Central memory CD8-positive, alpha-beta T cell (primary cell): Measurements from ENCODE around the gene ANXA6.

Experiments
- ATAC-seq: fragments of 150-1000 bp; cut with Tn5 transposase; replicated peaks from 2 replicates; pipeline ENCODE4 v1.10.0; 2022; ENCODE audit warnings: mild to moderate bottlenecking, moderate FRiP score, moderate number of reproducible peaks; ENCODE audit not compliant: poor library complexity, severe bottlenecking; ENCODE audit errors: extremely low read depth
- DNase-seq, 2 donors: peaks; one replicate each; pipeline ENCODE4 v3.0.0; 2021; ENCODE audit warnings: low spot score in 2 of 2
- H3K27ac Mint-ChIP-seq: one replicate; pipeline ENCODE4 v1.8.0; 2022; ENCODE audit warnings: low read depth, mild to moderate bottlenecking, moderate library complexity, mixed read lengths
- H3K27me3 Mint-ChIP-seq: one replicate; pipeline ENCODE4 v1.8.0; 2022; ENCODE audit warnings: mixed read lengths
- H3K36me3 Mint-ChIP-seq: one replicate; pipeline ENCODE4 v1.8.0; 2022; ENCODE audit warnings: mild to moderate bottlenecking, moderate library complexity, mixed read lengths; ENCODE audit not compliant: insufficient read depth
- H3K4me1 Mint-ChIP-seq: one replicate; pipeline ENCODE4 v1.8.0; 2022; ENCODE audit warnings: mixed read lengths
- H3K4me3 Mint-ChIP-seq: one replicate; pipeline ENCODE4 v1.8.0; 2022; ENCODE audit warnings: mild to moderate bottlenecking, moderate library complexity, mixed read lengths
- H3K9me3 Mint-ChIP-seq: one replicate; pipeline ENCODE4 v1.8.0; 2022; ENCODE audit warnings: mixed read lengths

Gene ANXA6

GRCh38 chr5:151189151-151189550 is 31.6 kb upstream of the ANXA6 start:
- Mint-ChIP-seq H3K4me3 (no peak overlapping the region), H3K4me1 (peaks cover 41% of the 10 kb centered on the region), H3K36me3 (peaks cover 47% of the 10 kb centered on the region)

GRCh38 chr5:151186538-151186937 is 29.0 kb upstream of the ANXA6 start:
- Mint-ChIP-seq H3K36me3 (peaks cover 48% of the 10 kb centered on the region), H3K27ac (peak overlapping the region; percentile 68), H3K9me3 (peaks cover 8% of the 10 kb centered on the region), H3K27me3 (no peaks in the 10 kb centered on the region), H3K4me1 (peaks cover 37% of the 10 kb centered on the region), H3K4me3 (no peak overlapping the region)
- no peak for ATAC-seq
- no peak for DNase-seq

More at GRCh38 chr5:151189151-151189550, 31.6 kb upstream of the ANXA6 start:
- Mint-ChIP-seq H3K27me3 (no peaks in the 10 kb centered on the region), H3K9me3 (peaks cover 8% of the 10 kb centered on the region), H3K27ac (peak overlapping the region; percentile 16)
- ATAC-seq (no peak), DNase-seq (no peak)

DNA sequence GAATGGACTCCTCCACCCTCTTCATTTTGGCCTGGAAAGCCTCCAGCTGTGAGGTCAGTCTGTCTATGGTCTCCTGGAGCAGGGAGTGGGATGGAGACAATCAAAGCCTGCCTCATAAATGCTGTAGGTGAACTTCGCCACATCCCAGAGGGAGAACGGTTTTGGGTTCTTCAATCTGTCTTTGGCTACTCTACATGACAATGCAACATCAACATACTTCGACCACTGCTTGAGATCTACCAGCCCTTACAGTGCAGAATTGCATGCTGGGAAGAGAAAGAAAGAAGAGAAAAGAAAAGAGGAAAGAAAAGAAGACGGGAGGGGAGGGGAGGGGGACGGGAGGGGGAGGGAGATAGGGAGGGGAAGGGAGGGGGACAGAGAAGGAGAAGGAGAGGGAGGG is 28.5 kb upstream of the ANXA6 start:
- Mint-ChIP-seq H3K27ac (peak overlapping the region; percentile 68), H3K9me3 (peaks cover 8% of the 10 kb centered on the region), H3K4me1 (peaks cover 32% of the 10 kb centered on the region), H3K4me3 (no peak overlapping the region), H3K36me3 (peaks cover 43% of the 10 kb centered on the region), H3K27me3 (no peaks in the 10 kb centered on the region)
- ATAC-seq (no peak), DNase-seq (no peak)

GRCh38 chr5:151184316-151185042 is 26.9 kb upstream of the ANXA6 start:
- DNase-seq (no peak), ATAC-seq (no peak)
- H3K9me3 Mint-ChIP-seq, result peaks cover 8% of the 10 kb centered on the region
- peaks cover 40% of the 10 kb centered on the region for H3K36me3 Mint-ChIP-seq
- peak overlapping the region; percentile 68 for H3K27ac Mint-ChIP-seq
- no peaks in the 10 kb centered on the region for H3K27me3 Mint-ChIP-seq
- H3K4me1 Mint-ChIP-seq, result peaks cover 17% of the 10 kb centered on the region
- H3K4me3 Mint-ChIP-seq, result no peak overlapping the region

- Mint-ChIP-seq H3K27ac (no peak overlapping the region), H3K36me3 (peaks cover 32% of the 10 kb centered on the region), H3K9me3 (no peaks in the 10 kb centered on the region)
Measured at GRCh38 chr5:151183456-151184245, 26.1 kb upstream of the ANXA6 start.

DNA sequence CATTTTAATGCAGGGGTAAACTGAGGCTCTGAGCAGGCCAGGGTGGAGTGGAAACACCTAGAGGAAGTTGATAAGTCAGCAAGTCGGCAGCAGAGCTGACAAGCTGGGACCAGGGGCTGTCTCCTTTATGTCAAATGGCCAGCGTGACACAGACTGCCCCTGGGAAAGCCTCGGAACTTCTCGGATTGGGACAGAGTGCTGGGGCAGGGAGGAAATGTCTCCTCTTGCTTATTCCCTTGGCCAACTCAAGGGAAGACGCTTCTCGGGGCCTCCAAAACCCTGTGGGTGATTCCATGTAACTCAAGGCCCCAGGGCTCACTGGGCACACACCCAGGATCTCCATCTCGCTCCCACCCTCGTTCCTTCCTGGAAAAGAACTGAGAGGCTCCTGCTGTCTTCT is 25.4 kb upstream of the ANXA6 start:
- Mint-ChIP-seq H3K9me3 (no peaks in the 10 kb centered on the region), H3K36me3 (peaks cover 35% of the 10 kb centered on the region), H3K27me3 (no peaks in the 10 kb centered on the region), H3K4me1 (peaks cover 14% of the 10 kb centered on the region), H3K27ac (no peak overlapping the region), H3K4me3 (no peak overlapping the region)
- ATAC-seq, result no peak
- DNase-seq, result no peak

More at GRCh38 chr5:151183456-151184245, 26.1 kb upstream of the ANXA6 start:
- no peak overlapping the region for H3K4me3 Mint-ChIP-seq
- ATAC-seq (no peak), DNase-seq (no peak)
- no peaks in the 10 kb centered on the region for H3K27me3 Mint-ChIP-seq
- peaks cover 14% of the 10 kb centered on the region for H3K4me1 Mint-ChIP-seq

DNA sequence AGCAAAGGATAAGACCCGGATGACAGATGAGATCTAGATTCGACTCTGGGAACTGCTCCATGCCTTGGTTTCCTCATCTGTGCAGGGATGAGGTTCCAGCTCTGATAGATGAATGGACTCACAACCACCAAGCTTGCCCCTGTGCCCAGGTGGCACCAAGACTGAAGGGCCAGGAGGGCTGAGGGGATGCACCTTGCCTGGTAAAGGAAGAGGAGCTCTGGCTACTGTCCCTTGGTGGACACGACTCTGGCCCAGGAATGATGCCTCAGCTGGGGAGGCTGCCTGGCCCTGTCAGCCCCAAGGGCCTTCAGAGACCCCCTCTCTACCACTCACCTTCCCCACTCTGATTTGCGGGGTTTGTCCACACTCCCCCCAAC is 24.9 kb upstream of the ANXA6 start:
- H3K4me1 Mint-ChIP-seq, result peaks cover 14% of the 10 kb centered on the region
- H3K4me3 Mint-ChIP-seq, result no peak overlapping the region
- H3K36me3 Mint-ChIP-seq, result peaks cover 30% of the 10 kb centered on the region
- no peak overlapping the region for H3K27ac Mint-ChIP-seq
- ATAC-seq (no peak), DNase-seq (no peak)
- H3K9me3 Mint-ChIP-seq, result no peaks in the 10 kb centered on the region
- no peaks in the 10 kb centered on the region for H3K27me3 Mint-ChIP-seq

GRCh38 chr5:151181818-151182523 is 24.4 kb upstream of the ANXA6 start:
- Mint-ChIP-seq H3K27ac (no peak overlapping the region), H3K4me1 (peaks cover 12% of the 10 kb centered on the region), H3K4me3 (no peak overlapping the region), H3K9me3 (no peaks in the 10 kb centered on the region), H3K36me3 (peaks cover 27% of the 10 kb centered on the region), H3K27me3 (no peaks in the 10 kb centered on the region)
- ATAC-seq (no peak), DNase-seq (no peak)

- Mint-ChIP-seq H3K4me1 (peaks cover 5% of the 10 kb centered on the region), H3K9me3 (no peaks in the 10 kb centered on the region), H3K27me3 (no peaks in the 10 kb centered on the region), H3K36me3 (peaks cover 17% of the 10 kb centered on the region), H3K27ac (peak overlapping the region; percentile 69), H3K4me3 (no peak overlapping the region)
- DNase-seq (no peak), ATAC-seq (no peak)
Measured at GRCh38 chr5:151180291-151180690, 22.7 kb upstream of the ANXA6 start.

- H3K27me3 Mint-ChIP-seq, result no peaks in the 10 kb centered on the region
- DNase-seq (no peak), ATAC-seq (no peak)
- peak overlapping the region; percentile 17 for H3K27ac Mint-ChIP-seq
- peaks cover 15% of the 10 kb centered on the region for H3K36me3 Mint-ChIP-seq
- no peaks in the 10 kb centered on the region for H3K9me3 Mint-ChIP-seq
- H3K4me3 Mint-ChIP-seq, result no peak overlapping the region
- H3K4me1 Mint-ChIP-seq, result peaks cover 5% of the 10 kb centered on the region
Measured at GRCh38 chr5:151179489-151179840, 21.9 kb upstream of the ANXA6 start.

DNA sequence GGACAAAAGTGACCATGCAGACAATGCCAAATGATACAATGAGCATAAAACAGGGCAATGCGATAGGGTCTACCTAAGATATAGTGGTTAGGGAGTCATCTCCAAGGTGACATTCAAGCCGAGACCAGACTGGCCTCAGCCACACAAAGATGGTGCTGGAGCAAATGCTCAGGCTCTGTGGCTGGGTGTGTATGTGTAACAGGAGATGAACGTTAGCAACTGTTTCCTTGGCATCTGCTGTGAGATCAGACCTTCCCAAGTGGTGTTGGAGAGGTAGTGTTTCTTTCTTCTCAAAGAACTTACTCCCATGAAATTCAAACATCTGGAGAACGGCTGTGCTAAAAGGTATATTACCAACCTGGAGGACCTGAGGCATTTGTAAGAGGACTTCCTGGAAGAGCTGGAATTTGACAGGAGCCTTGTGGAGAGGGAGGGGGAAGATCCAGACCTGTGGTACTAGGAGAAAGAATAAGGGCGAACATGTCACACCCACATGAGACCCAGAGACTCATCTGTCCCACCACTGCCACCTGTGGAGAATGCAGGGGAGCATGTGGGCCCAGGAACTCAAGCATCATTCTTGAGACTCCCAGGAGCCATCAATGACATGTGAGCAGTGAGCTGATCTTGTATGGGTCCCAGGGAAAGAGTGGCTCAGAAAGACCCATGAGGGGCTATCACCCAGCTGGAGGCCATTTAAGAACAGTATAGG is 21.4 kb upstream of the ANXA6 start:
- ATAC-seq, result no peak
- Mint-ChIP-seq H3K27ac (peak overlapping the region; percentile 17), H3K4me1 (peaks cover 5% of the 10 kb centered on the region)

DNA sequence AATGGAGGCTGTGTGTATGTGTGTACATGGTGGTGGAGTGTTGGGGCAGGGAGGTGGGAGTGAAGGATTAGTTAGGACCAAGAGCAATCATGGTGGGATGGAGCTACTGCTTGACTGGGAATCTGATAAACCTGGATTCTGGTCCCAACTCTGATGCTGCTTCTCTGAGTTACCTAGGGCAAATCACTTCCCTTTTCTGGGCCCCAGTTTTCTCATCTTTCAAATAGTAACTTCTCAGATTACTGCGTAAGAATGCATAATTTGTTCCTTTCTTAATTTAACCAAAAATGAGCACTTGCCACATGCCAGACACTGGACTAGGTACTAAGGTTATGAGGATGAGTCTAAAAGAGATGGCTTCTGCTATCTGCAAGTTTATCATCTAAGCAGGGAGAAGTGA is 20.8 kb upstream of the ANXA6 start:
- peak overlapping the region; percentile 17 for H3K27ac Mint-ChIP-seq

More for the DNA sequence above, 21.4 kb upstream of the ANXA6 start:
- Mint-ChIP-seq H3K27me3 (no peaks in the 10 kb centered on the region), H3K9me3 (no peaks in the 10 kb centered on the region), H3K36me3 (peaks cover 11% of the 10 kb centered on the region), H3K4me3 (no peak overlapping the region)
- no peak for DNase-seq

More for the DNA sequence above, 20.8 kb upstream of the ANXA6 start:
- ATAC-seq, result no peak
- no peak overlapping the region for H3K4me3 Mint-ChIP-seq
- DNase-seq, result no peak
- H3K27me3 Mint-ChIP-seq, result no peaks in the 10 kb centered on the region
- no peaks in the 10 kb centered on the region for H3K9me3 Mint-ChIP-seq
- H3K4me1 Mint-ChIP-seq, result peaks cover 5% of the 10 kb centered on the region
- H3K36me3 Mint-ChIP-seq, result peaks cover 8% of the 10 kb centered on the region
